Measurements from ENCODE around the gene JAK1.
A peak's percentile ranks its signal among the peaks of the same experiment; 100 is the strongest.
"Not testable (repeated sequence)": the region's sequence is repeated elsewhere in the genome, so short reads cannot be mapped to it uniquely, and the experiment has no call there.

The JAK1 gene

GRCh38 chr1:64829411-64830029 is 136.8 kb downstream of the JAK1 start:
- DNase-seq, result no peak

- DNase-seq, result no peak
These were observed 137.5 kb downstream of the JAK1 start for GRCh38 chr1:64828829-64829228.

- DNase-seq, result peak; percentile 43
These were observed 139.4 kb downstream of the JAK1 start for GRCh38 chr1:64826991-64827390.

GRCh38 chr1:64823691-64824476 is 142.5 kb downstream of the JAK1 start:
- peak; percentile 57 for DNase-seq

GRCh38 chr1:64822621-64823020 is 143.7 kb downstream of the JAK1 start:
- no peak for DNase-seq

- not testable (repeated sequence) for DNase-seq
These were observed 145.8 kb downstream of the JAK1 start for GRCh38 chr1:64820572-64820971.

- DNase-seq, result not testable (repeated sequence)
These were observed 149.0 kb downstream of the JAK1 start for GRCh38 chr1:64817364-64817763.

- no peak for DNase-seq
These were observed 151.9 kb downstream of the JAK1 start for GRCh38 chr1:64814427-64814826.

- no peak for DNase-seq
These were observed 155.2 kb downstream of the JAK1 start for GRCh38 chr1:64811131-64811530.

GRCh38 chr1:64810001-64810400 is 156.3 kb downstream of the JAK1 start:
- DNase-seq, result no peak

GRCh38 chr1:64809309-64809708 is 157.0 kb downstream of the JAK1 start:
- DNase-seq, result no peak

GRCh38 chr1:64801851-64802523 is 164.4 kb downstream of the JAK1 start:
- no peak for DNase-seq

- DNase-seq, result no peak
These were observed 167.5 kb downstream of the JAK1 start for GRCh38 chr1:64798872-64799271.

- DNase-seq, result no peak
These were observed 175.4 kb downstream of the JAK1 start for GRCh38 chr1:64790832-64791487.
